Measurements from ENCODE around the gene GNAZ. TPM values are rescaled to one million over a fixed set of nuclear protein-coding genes. Genes with fewer than 3 reads are reported as not detected.
"Not testable (repeated sequence)": the region's sequence is repeated elsewhere in the genome, so short reads cannot be mapped to it uniquely, and the experiment has no call there.

Gene GNAZ
- total and polyA plus RNA-seq, 5 donors: 2.0 to 3.5 (median 2.8) TPM

DNA sequence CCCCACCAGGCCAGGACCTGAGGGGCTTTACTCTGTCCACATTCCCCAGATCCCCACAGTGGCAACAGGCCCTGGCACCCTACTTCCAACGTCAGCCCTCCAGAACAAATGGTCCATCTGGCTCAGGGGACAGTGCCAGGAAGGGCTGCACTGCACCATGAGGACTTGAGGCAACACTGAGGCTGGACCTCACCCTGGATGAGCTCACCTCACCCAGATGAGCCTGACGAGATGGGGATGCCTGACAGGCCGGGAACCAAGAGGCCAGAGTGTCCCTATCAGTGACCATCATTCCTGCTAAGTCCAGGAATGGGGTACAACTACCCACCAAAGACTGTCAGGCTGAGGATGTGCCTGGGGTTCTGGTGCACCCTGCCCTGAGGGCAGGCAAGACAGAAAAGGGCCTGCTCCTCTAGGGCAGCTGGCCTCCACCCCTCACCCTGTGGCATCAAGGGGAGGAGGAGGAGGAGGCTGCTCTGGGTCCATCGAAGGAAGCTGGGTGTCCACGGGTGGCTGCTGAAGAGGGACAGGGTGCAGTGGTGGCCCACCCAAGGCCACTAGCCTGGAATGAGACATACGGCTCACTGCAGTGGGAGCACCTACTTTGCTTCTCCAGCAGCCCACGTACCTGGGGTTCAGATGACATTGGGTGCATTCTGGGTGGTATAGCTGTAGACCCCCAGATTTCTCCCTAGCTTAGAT, 56.9 kb downstream of the GNAZ start:
- Histone ChIP-seq H3K9me3 (ENCODE audit: control insufficient read depth, low read length) (no peaks in the 10 kb centered on the region), H3K4me3 (ENCODE audit: low read length) (no peak overlapping the region), H3K27ac (ENCODE audit: low read length) (no peak overlapping the region), H3K4me1 (ENCODE audit: control insufficient read depth, insufficient read depth, low read length) (no peaks in the 10 kb centered on the region), H3K27me3 (ENCODE audit: control insufficient read depth, insufficient read depth) (no peaks in the 10 kb centered on the region)
- 89% methylated on average over 7 of the region's 7 CpGs for WGBS
- DNase-seq (peak in 1 of 3 donors; percentile 25), ATAC-seq (no peak)
- intact Hi-C loops (cut with DNase I): loop anchor here in 3 of 4 donors (2.0 to 10.0 kb wide), 4 partner anchors 168 to 662 kb away; no protein-coding TSS in a partner anchor

DNA sequence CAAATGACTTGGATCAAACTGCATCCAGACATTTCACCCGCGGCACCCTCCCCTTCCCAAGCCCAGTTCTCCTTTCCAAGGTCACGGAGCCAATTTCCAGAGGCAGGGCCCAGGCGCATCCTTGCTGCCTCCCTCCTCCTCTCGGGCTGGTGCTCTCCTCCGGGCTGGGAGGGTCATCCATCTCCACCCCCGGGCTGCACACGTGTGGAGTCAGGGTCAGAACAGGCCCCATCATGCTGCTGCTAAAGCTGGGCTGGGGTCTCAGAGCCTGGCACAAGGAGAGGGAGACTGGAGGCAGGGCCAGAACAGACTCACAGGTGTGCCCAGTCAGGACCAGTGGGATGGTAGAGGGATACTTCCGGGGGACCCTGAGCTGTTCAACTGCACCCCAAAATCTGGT, 57.5 kb downstream of the GNAZ start:
- Histone ChIP-seq H3K4me1 (ENCODE audit: control insufficient read depth, insufficient read depth, low read length) (no peaks in the 10 kb centered on the region), H3K9me3 (ENCODE audit: control insufficient read depth, low read length) (no peaks in the 10 kb centered on the region), H3K27ac (ENCODE audit: low read length) (no peak overlapping the region), H3K4me3 (ENCODE audit: low read length) (no peak overlapping the region), H3K27me3 (ENCODE audit: control insufficient read depth, insufficient read depth) (no peaks in the 10 kb centered on the region)
- ATAC-seq (no peak), DNase-seq (peak in 1 of 3 donors; percentile 24)
- intact Hi-C loops (cut with DNase I): loop anchor here (1.0 to 10.0 kb wide), 5 partner anchors 168 to 663 kb away; no protein-coding TSS in a partner anchor
- 79% methylated on average over 9 of the region's 9 CpGs for WGBS

DNA sequence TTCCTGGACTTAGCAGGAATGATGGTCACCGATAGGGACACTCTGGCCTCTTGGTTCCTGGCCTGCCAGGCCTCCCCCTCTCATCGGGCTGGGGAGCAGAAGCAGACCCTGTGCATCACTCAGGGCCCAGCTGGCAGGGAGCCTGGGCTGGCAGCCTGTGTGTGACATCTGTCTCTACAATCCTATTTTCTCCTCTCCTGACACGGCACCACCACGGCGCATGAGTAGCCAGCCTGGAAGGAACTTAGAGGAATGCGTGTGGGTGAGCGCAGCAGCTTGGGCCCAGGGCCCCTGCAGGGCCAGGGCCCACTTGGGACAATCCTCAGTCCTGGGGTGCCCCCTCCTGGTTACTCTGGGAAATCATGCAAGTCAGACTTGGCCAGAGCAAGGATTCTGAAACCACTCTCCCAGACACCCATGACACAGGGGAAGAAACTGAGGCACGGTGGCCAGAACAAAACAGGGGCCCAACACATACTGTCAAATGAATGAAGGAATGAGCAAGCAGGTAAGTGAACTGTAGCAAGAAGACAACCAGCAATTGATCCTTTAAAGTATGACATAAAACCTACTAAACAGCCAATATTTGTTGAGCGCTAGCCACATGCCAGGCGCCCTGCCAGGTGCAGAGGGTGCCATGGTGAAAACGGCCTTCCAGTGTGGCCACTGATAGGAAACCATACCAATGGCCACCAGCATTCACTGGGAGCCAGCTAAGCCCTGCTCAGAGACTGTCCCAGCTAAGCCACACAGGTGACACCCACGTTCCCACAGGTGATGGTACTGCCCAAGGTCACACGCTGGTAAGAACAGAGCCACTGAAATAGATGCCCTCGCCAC, 58.2 kb downstream of the GNAZ start:
- DNase-seq (peak; percentile 74 to 83 (median 78)), ATAC-seq (peak; percentile 84 to 89)
- intact Hi-C loops (cut with DNase I): loop anchor here (1.0 to 10.0 kb wide), 5 partner anchors 169 to 664 kb away; no protein-coding TSS in a partner anchor
- WGBS: 28% methylated on average over 14 of the region's 14 CpGs
- Histone ChIP-seq H3K9me3 (ENCODE audit: control insufficient read depth, low read length) (no peaks in the 10 kb centered on the region), H3K27ac (ENCODE audit: low read length) (no peak overlapping the region), H3K4me3 (ENCODE audit: low read length) (no peak overlapping the region), H3K27me3 (ENCODE audit: control insufficient read depth, insufficient read depth) (no peaks in the 10 kb centered on the region), H3K4me1 (ENCODE audit: control insufficient read depth, insufficient read depth, low read length) (no peaks in the 10 kb centered on the region)

DNA sequence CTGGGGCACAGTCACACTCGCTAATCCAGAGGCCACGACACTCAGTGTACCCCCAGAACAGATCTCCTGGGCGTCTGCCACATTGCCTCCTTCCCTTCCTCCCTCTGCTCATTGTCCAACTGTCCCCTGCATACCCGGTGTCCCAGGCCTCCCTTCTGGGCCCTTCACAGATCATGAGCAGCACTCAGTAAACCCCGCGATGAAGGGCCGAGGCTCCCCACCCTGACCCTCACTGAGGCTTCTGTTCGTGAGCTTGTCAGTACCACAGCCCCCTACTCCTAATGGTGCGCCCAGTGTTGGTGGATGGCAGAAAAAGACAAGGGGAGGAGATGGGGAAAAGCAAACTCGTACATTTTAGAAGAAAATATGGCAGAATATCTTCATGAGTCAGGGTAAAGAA, 58.8 kb downstream of the GNAZ start:
- intact Hi-C loops (cut with DNase I): loop anchor here (2.0 to 10.0 kb wide), 4 partner anchors 170 to 664 kb away; no protein-coding TSS in a partner anchor
- DNase-seq: peak in 1 of 3 donors; percentile 7

DNA sequence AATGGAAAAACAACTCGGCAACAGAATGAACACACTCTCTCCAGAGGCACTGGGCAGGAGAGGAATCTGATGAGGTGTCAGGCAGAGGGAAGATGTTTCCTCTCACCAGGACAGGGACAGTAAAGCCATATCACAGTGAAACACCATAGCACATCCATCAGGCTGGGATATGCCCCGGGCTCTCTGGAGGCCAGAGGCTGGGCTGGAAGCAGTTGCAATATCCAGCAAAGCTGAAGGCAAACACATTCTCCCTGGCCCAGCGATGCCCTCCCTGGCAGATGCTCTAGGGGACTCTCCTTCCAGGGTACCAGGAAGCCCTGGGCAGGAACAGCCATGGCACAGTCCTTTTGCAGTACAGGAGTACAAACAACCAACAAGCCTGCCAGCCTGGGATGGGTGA, 60.4 kb downstream of the GNAZ start:
- no peaks in the 10 kb centered on the region for H3K4me1 ChIP-seq (ENCODE audit: control insufficient read depth, insufficient read depth, low read length)
- intact Hi-C loops (cut with DNase I): no loop called here
- no peak for ATAC-seq
- peak in 2 of 3 donors; percentile 6 to 19 for DNase-seq
- 56% methylated on average over 3 of the region's 3 CpGs for WGBS
- H3K27ac ChIP-seq (ENCODE audit: low read length): no peak overlapping the region
- no peaks in the 10 kb centered on the region for H3K9me3 ChIP-seq (ENCODE audit: control insufficient read depth, low read length)
- no peak overlapping the region for H3K4me3 ChIP-seq (ENCODE audit: low read length)
- H3K27me3 ChIP-seq (ENCODE audit: control insufficient read depth, insufficient read depth): no peaks in the 10 kb centered on the region

More for the DNA sequence above, 58.8 kb downstream of the GNAZ start:
- H3K27me3 ChIP-seq (ENCODE audit: control insufficient read depth, insufficient read depth): no peaks in the 10 kb centered on the region
- no peak for ATAC-seq
- H3K4me1 ChIP-seq (ENCODE audit: control insufficient read depth, insufficient read depth, low read length): no peaks in the 10 kb centered on the region
- WGBS: 73% methylated on average over 10 of the region's 10 CpGs
- H3K27ac ChIP-seq (ENCODE audit: low read length): no peak overlapping the region
- H3K9me3 ChIP-seq (ENCODE audit: control insufficient read depth, low read length): no peaks in the 10 kb centered on the region
- no peak overlapping the region for H3K4me3 ChIP-seq (ENCODE audit: low read length)

DNA sequence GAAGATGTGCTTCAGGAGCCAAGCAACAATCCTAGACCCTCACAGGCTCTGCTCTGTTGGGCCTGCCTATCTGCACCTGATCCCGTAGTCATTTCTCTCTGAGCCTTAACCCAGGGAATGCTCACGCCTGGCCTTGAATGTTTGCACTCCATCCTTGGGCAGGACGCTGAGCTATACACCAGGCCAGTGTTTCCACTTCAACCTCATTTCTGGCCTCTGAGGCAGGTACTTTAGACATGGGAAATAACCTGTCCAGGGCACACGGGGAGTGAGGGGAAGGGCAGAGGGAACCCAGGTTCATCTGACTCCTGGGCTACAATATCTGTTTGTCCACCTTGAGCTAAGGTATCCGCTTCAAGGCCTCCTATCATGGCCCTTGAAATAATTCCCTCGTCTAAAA, 61.6 kb downstream of the GNAZ start:
- Histone ChIP-seq H3K9me3 (ENCODE audit: control insufficient read depth, low read length) (no peaks in the 10 kb centered on the region), H3K27ac (ENCODE audit: low read length) (no peak overlapping the region), H3K4me1 (ENCODE audit: control insufficient read depth, insufficient read depth, low read length) (no peaks in the 10 kb centered on the region), H3K4me3 (ENCODE audit: low read length) (no peak overlapping the region), H3K27me3 (ENCODE audit: control insufficient read depth, insufficient read depth) (no peaks in the 10 kb centered on the region)
- intact Hi-C loops (cut with DNase I): no loop called here
- no peak for DNase-seq
- 77% methylated on average over 6 of the region's 6 CpGs for WGBS
- ATAC-seq: no peak

DNA sequence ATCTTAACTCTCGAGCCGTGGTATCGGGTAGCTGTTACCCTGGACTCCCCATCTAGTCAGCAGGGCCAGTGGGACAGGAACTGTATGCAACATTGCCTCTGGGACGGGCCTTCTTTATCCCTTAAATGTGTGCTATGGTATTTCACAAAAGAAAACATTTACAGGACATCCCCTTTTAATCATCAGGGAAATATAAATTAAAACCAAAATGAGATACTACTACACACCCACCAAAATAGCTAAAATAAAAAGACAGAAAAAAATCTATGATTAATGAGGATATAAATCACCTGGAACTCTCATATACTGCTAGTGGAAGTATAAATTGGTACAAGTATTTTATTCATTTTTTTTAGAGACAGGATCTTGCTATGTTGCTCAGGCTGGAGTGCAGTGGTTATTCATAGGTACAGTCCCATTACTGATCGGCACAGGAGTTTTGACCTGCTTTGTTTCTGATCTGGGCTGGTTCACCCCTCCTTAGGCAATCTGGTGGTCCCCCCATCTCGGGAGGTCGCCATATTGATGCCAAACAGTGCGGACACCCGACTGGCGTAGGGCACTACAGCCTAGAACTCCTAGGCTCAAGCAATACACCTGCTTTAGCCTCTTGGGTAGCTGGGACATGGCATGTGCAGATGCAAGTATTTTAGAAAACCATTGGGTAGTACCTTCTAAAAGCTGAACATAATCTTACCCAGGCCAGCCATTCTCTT, 62.2 kb downstream of the GNAZ start:
- Histone ChIP-seq H3K9me3 (ENCODE audit: control insufficient read depth, low read length) (no peaks in the 10 kb centered on the region), H3K4me3 (ENCODE audit: low read length) (no peak overlapping the region), H3K27ac (ENCODE audit: low read length) (no peak overlapping the region), H3K4me1 (ENCODE audit: control insufficient read depth, insufficient read depth, low read length) (no peaks in the 10 kb centered on the region), H3K27me3 (ENCODE audit: control insufficient read depth, insufficient read depth) (no peaks in the 10 kb centered on the region)
- 93% methylated on average over 10 of the region's 10 CpGs for WGBS
- ATAC-seq (no peak), DNase-seq (peak in 2 of 3 donors; percentile 2 to 15)
- intact Hi-C loops (cut with DNase I): no loop called here

DNA sequence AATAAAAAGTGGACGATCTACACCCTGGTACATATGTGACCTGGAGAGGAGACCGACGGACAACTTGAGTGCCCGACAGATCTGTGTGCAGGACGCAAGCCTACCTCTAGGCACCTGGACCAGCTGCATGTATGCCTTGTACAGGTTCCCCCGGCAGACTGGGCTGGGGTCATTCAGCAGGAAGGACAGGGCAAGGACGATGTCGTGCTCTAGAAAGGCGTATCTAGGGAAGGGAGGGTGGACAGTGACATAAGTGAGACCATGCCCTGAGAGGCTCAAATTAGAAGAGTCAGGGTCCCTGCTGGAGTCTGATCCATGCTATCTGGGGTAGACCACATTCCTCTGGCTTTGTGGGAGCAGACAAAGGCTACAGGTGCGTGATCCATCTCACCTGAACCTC, 63.6 kb downstream of the GNAZ start:
- no peaks in the 10 kb centered on the region for H3K4me1 ChIP-seq (ENCODE audit: control insufficient read depth, insufficient read depth, low read length)
- no peak for ATAC-seq
- peak in 2 of 3 donors; percentile 9 to 29 for DNase-seq
- intact Hi-C loops (cut with DNase I): no loop called here
- 92% methylated on average over 10 of the region's 10 CpGs for WGBS
- no peaks in the 10 kb centered on the region for H3K9me3 ChIP-seq (ENCODE audit: control insufficient read depth, low read length)
- H3K4me3 ChIP-seq (ENCODE audit: low read length): no peak overlapping the region
- no peaks in the 10 kb centered on the region for H3K27me3 ChIP-seq (ENCODE audit: control insufficient read depth, insufficient read depth)
- H3K27ac ChIP-seq (ENCODE audit: low read length): no peak overlapping the region

DNA sequence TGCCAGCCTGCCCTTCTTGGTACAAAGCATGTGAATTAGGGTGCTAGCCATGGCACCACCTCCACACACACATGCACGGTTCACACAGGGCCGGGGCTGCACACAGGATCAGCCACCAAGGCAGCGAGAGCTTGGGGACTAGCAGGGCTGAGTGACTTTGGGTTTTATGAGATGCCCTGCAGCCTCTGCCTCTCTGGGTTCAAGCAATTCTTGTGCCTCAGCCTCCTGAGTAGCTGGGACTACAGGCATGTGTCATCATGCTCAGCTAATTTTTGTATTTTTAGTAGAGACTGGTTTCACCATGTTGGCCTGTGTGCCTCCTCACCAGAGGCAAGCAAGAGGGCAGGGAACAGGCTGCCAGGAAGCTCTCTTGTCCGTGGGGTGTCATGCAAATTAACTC, 66.7 kb downstream of the GNAZ start:
- H3K27ac ChIP-seq (ENCODE audit: low read length); H3K27me3 ChIP-seq (ENCODE audit: control insufficient read depth, insufficient read depth); DNase-seq; intact Hi-C loops (cut with DNase I); H3K4me3 ChIP-seq (ENCODE audit: low read length); ATAC-seq; H3K4me1 ChIP-seq (ENCODE audit: control insufficient read depth, insufficient read depth, low read length); H3K9me3 ChIP-seq (ENCODE audit: control insufficient read depth, low read length): not testable (repeated sequence)
- 79% methylated on average over 4 of the region's 4 CpGs for WGBS

DNA sequence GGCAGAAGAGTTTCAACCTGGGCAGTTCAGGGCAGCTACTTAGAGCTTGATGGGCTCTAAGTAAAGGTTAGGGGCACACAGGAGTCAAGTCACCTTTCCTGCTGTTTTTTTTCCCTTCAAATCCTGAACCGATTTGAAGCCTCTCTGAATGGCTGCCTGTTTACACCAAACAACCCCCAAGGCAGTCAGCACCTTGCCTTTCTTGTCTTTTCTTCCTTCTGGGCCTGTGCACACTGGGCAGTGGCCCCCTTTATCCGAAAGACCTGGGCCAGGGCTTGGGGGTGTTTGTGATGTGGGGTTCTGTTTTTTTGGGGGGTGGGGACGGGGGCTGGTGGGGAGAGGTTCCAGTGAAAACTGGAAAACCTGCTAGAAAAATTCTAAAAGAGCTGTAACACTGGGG, 67.1 kb downstream of the GNAZ start:
- Histone ChIP-seq H3K27me3 (ENCODE audit: control insufficient read depth, insufficient read depth) (no peaks in the 10 kb centered on the region), H3K9me3 (ENCODE audit: control insufficient read depth, low read length) (no peaks in the 10 kb centered on the region), H3K4me1 (ENCODE audit: control insufficient read depth, insufficient read depth, low read length) (no peaks in the 10 kb centered on the region), H3K27ac (ENCODE audit: low read length) (no peak overlapping the region), H3K4me3 (ENCODE audit: low read length) (no peak overlapping the region)
- 69% methylated on average over 3 of the region's 3 CpGs for WGBS
- ATAC-seq (no peak), DNase-seq (no peak)
- intact Hi-C loops (cut with DNase I): no loop called here
